Stimulated activated CD4-positive, alpha-beta T cell treated with anti-CD3 and anti-CD28 coated beads, Interleukin-4, amount 100 ng/mL, for 1 hour (primary cell): Measurements from ENCODE around the gene DNAJA1.
"Not testable (repeated sequence)": the region's sequence is repeated elsewhere in the genome, so short reads cannot be mapped to it uniquely, and the experiment has no call there.

Experiments used
- DNase-seq: peaks from one replicate; pipeline ENCODE4 v3.0.0-alpha.2; 2020

The DNAJA1 gene

DNA sequence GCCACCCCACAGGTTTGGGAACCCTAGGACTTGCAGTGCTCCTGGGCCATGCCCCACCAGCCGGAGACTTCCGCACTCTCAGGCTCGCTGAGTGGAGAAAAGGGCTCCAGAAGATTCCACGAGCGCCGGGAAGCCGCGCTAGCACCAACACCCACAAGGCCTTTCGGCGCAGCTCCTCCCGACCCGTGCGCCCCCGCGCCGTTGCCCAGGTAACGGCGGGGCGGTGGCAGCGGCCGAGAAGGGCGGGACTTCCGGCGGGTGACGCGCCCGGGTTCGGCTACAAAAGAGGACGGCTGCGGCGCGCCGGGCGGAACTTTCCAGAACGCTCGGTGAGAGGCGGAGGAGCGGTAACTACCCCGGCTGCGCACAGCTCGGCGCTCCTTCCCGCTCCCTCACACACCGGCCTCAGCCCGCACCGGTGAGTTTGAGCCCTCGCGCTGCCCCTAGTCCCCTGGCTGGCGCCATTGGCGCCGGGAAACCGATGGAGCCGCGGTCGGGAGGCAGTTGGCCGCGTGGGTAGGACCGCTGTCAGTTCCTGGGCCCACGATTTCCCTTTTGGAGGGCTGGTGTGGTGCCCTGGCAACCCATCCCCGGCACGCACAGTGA is at the start of gene DNAJA1:
Gene DNAJA1, plus strand, starts transcription at position 308 of the 606 bp plus-strand sequence. CDS start 1,212 bp downstream, outside the sequence.
- peak; percentile 96 for DNase-seq

DNA sequence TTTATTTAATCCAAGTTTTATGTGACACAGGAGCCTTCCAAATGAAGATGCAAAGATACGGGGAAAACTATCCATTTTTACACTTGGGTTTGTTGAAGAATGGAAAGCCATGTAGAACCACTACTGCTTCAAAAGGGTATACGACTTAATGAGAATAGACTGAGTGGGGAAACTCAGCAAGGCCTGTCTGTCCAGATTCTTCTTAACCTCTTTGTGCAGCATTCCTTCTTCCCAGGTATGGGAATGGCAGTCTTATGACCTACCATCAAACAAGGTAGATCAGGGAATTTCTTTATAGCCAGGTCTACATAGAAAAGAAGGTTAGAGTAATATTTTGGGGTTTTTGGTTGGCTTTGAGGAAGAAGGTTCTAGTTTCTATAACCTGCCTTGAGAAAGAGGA is 47.0 kb upstream of the DNAJA1 start:
- no peak for DNase-seq

DNA sequence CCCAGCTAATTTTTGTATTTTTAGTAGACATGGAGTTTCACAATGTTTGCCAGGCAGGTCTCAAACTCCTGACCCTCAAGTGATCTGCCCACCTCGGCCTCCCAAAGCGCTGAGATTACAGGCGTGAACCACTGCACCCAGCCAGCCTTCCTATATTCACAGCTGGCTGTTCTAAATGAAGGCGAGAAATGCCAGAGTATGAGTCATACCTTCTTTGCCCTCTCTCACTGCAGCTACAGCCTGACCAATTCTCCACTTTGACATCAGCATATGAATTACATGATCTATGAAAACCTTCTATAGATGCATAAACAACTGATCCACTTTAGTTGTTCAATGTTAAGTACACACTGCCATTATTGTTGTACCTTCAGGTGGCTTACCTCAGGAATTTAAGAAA is 38.1 kb upstream of the DNAJA1 start:
- DNase-seq = no peak

DNA sequence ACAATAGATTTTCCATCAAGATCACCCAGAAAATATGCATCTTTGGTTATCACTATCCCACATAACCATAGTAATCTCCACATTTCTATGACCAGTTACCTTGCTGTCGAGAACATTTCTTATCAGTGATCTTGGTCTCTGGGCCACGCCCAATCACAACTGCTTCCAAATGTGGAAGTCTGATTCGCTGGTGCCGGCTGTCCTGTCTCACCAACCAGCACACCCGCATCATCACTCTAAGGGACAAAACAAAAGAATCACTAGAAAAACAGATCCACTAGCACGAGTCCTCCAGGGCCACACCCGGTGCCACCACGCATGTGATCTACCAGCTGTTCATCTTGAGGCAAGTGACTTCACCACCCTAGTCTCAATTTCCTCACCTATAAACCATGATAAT is 35.4 kb upstream of the DNAJA1 start:
- no peak for DNase-seq

DNA sequence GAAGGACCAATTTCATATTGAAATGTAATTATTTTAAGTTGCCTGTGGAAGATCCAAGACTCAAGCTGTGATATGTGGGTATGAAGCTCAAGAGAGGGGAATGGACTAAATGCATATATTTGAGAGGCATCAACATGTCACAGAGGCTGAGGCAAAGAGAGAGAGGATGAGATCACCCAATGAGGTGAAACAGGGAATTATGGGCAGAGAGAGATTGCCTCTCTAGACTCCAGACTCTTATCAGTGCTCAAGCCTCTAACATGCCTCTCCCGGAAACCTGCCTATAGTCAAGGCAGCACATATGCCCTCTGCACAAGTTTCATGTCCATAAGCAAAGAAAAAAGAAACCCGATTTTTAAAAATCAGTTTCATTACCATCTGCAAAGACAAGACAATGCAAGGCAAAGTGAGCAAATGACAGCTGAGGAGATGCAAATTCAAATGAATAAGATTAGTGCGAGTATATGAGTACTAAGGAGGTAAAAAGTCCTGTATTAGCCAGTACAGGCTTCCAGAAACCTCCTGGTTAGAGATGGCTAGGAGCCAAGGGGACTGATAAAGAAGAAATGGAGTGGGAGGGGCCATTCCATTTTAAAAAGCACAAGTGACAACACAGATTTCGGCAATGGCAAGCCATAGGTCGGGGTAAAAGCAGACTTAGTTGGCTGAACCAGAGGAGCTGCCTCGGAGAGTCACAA is 33.0 kb upstream of the DNAJA1 start:
- no peak for DNase-seq

DNA sequence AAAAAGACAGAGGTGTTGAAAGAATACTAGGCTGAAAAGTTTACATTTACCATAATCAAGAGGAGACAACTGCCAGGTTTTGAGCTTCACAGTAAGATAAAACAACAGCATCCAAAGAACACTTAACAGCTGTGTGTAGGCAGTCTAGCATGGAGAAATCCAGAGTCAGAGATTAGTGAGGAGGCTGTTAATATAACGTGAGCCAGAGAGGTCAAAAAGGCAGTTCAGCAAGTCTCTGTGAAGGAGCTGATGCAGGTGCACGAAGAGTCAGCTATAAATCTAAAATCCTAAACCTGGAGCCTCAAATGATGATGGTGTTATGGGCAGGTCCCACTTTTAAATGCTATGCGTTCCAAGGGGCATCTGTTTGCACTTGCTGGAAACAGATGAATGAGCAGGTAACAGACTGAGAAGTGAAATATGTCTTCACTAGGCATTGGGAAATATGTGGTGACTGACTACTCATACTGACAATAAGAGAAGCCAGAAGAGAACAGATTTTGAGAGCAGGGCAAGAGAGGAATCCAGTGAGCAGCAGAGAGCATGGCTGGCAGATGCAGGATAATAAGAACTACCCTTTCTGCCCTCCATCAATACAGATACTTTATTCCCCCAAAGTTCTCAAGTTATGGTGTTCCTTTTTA is 32.4 kb upstream of the DNAJA1 start:
- no peak for DNase-seq

DNA sequence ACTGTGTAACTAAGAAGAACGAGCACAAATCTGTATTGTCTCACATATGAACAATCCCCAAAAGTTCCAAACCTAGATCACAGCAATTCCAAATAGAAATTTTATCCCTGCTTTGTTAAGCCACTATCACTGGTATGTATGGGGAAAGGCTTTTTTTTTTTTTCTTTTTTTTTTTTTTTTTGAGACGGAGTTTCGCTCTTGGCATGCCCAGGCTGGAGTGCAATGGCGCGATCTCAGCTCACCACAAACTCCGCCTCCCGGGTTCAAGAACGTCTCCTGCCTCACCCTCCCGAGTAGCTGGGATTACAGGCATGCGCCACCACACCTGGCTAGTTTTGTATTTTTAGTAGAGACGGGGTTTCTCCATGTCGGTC is 24.4 kb upstream of the DNAJA1 start:
- DNase-seq = peak; percentile 19

DNA sequence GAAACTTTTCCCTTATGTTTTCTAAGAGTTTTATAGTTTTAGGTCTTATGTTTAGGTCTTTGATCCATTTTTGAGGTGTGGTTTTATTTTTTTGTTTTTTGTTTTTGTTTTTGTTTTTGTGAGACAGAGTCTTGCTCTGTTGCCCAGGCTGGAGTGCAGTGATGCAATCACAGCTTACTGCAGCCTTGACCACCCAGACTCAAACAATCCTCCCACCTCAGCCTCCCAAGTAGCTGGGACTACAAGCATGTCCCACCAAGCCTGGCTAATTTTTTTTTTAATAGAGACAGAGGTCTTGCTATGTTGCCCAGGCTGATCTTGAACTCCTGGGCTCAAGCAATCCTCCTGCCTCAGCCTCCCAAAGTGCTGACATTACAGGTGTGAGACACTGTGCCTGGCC is 19.7 kb upstream of the DNAJA1 start:
- not testable (repeated sequence) for DNase-seq

DNA sequence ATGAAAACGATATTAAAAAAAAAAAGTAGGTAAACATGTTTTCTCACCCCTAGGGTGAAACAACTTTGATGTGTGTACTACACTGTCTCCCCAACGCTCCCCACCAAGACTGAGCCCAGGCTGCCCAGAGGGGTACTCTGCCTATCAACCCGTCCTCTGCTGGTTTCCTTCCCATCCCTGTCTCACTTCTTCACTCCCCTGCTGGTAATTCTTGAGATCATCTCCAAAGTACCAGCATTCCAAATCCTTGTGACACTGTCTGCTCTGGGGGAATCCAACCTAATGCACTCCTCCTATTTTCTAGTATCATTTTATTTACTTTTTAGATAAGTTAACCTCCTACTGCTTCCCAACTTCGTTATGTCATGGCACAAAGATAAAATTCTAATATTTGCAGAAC is 17.3 kb upstream of the DNAJA1 start:
- DNase-seq = no peak

DNA sequence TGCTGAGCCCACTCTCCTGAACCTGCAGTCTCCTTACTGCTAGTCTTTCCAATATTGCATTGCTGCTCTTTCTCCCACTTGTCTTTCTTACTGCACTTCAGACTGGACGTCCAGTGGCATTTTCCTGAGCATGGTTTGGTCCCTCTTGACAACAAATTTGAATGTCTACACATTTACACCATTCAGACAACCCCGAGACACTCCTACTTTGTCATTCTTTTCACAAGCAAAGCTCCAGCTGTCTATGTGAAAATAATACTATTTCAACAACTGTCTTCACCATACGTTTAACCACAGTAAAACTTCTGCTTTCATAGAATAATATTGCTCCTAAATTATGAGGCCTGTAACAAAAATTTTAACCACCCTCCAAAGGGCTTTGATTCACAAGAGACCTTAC is 13.2 kb upstream of the DNAJA1 start:
- DNase-seq = no peak

DNA sequence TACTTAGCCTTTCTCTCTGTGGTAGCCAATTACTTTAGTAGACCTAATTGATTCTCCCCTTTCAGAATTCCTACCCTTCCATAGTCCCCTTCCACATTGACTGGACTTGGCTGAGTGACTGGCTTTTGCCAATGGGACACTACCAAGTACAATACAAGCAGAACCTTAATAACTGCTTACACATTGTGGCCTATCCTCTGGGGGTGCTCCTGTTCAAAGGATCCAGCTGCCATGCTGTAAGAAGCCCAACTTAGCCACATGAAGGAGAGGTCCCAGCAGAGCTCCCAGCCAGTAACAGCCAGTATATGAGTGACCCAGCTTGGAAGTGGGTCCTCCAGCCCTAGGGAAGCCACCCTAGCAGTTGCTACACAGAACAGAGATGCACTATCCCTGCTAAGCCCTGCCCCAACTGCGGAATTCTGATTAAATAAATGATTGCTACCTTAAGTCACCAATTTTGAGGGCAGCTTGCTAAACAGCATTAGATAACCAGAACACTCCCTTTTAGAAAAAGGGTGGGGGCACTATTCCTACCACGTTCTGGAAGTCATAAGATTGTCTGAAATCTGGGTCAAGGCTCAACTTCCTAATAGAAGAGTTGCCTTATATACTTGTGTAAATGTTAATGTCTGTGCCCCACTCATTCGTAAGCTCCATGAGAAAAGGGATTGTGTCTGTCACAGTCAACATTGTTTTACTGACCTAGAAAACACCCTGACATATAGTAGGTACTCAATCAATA is 12.6 kb upstream of the DNAJA1 start:
- DNase-seq = no peak

DNA sequence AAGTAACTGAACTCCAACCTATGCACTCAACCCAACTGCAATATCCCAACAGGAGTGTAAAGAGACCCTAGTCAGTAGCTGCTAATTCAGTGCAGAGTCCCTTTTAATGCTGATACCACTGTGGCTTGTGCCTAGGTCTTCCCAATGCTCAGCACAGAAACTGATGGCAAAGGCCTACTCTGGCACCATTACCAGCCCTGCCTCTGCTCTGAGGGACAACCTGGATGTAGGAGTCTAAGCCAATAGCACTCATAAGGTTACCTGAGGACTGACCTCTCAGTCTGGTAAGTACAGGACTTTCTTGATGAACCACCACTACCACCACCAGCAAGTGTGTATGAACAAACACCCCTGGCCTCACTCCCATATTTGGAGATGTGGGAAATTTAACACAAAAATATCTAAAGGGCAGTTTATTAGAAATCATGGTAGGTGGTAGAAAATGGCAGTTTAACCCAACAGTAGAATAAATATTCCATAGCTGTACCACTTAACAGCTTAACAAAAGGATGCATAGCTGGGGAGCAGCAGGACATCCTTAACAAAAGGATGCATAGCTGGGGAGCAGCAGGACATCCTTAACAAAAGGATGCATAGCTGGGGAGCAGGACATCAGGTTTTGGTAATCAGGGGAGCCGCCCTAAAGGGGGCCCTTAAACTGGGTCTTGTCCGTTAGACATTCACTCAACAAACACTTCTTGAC is 11.0 kb upstream of the DNAJA1 start:
- no peak for DNase-seq

DNA sequence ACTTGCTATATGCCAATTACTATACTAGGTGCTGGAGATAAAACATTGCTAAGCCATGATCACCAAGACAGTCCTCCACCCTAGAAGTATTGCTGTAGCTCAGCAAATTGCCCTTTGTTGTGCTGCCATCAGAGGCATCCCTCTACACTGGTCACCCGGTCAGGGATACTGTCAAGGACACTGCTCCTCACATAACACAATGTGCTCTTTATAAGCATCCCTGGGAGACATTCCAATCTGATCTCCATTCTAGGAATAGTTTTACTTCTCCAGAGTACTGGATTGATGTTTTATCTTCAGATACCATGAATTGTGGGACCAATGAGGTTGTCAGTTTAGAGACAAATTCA is 10.4 kb upstream of the DNAJA1 start:
- no peak for DNase-seq

DNA sequence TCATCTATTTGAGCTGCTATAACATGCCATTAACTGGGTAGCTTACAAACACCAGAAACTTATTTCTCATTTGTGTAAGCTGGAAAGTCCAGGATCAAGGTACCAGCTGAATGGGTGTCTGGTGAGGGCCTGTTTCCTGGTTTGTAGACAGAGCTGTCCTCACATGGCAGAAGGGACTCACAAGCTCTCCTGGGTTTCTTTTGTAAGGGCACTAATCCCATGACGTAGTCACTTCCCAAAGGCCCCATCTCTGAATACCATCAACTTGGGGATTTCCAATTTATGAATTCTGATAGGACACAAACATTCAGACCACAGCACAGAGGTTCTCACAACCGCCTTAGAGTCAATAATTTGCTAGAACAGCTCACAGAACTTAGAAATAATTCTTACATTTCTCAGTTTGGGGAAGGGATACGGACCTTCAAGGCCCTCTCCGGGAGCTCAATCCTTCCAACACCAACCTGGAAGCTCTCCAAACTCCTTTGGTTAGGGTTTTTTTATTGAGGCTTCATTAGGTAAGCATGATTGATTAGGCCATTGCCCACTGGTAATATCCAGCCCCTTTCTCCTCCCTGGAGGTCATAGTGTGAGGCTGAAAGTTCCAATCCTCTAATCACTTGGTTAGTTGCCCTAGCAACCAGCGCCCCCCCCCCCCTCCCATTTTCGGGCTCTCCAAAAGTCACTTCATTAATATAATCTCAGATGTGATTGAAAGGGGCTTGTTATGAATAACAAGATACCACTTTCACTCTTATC is 7.6 kb upstream of the DNAJA1 start:
- DNase-seq = no peak

DNA sequence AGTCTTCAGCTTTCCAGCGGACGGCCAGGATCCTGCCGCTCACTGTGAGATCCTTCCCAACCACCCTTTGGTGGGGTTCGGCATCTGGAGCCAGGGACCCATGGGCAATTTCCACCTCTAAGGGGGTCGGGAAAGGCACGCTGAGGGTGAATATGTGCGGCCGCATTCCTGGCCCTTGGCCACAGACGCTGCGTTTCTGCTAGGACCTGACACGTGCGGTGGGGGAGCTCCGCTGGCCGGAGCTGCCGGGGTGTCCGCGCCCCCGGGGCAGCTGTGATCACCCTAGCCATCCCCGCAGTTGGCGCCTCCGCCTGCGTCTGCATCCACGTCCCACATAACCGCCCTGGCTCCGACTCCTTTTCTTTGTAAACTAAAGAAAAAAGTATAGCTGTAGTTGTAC is 5.3 kb upstream of the DNAJA1 start:
- DNase-seq = no peak

DNA sequence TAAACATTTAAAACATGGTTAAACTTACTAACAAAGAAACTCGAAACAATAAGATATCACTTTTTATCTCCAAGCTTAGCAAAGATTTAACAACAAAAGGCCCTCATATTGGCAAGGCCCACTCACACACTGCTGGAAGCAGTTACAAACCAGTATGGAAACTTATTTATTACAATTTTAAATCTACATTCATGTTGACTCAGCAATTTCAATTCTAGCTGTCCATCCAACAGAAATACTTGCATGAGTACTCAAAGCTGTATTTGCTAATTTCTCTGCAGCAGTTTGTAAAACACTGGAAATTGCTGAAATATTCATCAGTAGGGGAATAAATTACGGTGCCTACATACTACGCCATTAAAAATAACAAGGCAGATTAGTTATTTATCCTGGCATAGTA is 2.8 kb upstream of the DNAJA1 start:
- no peak for DNase-seq

DNA sequence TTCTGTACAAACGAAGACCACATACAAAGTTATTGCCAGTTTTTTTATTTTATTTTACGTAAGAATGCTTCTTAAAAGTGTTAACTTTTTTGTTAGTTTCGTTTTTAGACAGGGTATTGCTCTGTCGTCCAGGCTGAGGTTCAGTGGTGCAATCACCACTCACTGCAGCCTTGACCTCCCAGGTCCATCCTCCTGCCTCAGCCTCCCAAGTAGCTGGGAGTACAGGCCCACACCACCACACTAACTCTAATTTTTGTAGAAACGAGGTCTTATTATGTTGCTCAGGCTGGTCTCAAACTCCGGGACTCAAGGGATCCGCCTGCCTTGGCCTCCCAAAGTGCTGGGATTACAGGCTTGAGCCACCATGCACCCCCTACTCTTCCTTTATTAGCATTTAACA is 2.3 kb upstream of the DNAJA1 start:
- no peak for DNase-seq

DNA sequence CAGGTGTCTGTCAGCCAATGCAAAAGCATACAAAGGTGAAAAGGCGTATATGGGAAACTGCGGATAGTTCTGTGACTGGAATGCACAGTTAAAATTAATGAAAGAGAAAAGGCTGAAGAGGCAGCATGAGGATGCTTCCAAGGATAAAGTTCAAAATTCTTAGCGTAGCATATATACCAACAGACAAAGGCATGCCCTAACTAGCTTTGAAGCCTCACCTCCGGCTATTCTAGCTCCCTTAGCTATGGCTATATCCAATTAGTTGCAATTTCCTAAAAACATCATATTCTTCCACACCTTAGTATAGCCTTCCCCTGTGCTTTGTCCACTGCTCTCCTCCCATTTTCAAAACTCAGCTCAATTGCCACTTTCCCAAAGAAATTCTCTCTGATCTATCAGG is 1.4 kb upstream of the DNAJA1 start:
- DNase-seq = no peak

DNA sequence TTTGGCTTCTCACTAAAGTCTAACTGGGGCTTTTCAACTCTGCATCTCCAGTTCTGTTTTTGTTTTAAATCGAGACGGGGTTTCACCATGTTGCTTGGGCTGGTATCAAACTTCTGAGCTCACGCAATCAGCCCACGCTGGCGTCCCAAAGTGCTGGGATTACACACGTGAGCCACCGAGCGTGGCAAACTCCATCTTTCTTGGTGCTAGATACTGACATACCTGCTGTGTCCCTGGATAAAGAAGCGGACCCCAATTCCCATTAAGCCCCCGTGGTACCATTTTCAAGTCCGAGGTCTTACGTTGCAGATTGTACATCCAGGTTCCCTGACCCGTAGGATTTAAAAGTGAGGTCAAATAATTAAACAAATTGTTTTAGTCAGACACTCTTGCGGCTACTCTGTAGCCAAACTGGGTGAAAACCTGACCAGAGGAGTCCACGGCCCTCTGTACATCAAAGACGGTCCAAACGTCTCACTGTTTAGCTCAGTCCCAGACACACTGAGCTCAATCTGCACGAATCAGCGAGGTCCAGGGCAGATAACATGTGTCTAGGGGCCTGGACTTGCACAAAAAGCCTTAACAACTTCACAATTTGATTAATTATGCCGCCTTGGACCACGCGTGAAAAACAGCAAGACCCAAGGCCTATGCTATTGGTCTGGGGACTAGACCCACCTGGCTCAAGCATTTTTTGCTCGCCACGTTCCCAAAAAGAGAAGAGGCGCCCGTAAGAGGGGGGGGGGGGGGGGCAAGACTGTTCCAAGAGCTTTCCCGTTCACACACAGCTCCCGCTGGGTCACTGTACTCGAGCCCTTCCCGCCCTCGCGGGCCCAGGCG is 727 bp upstream of the DNAJA1 start:
- DNase-seq = peak; percentile 38

DNA sequence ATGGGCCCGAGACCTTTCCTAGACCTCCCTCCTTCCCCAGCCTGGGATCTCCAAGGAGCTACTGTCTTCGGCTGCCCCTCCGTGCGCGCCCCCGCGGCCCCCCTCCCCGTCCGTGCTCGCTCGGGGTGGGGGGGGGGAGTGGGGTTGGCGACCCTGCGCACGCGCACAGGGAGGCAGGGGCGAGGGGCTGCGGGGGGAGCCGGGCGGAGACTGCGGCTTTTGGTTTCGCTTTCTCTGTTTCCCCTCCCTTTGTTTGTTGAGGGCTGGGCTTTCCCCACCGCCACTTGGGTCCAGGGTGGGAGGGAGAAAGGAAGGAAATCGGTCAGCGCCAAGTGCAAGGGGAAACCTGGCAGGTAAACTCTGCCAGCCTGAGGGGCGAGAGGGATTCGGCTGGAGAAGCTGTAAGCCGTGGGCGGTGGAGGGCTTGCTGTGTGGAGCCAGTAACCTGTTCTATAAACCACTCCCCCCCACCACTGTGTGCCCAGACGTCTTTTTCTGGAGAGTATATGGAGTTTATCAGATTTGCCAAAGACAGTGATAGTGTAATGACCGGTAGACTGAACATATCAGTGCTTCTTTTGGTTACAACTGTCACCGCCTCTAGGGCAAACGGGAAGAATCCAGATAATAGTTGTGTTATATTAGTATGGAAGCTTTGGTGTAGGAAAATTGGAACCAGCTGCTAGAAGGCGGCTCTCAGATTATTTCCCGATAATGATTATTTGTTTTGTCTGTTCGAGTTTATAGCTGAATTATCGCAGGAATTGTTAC is 684 bp downstream of the DNAJA1 start:
- DNase-seq = peak; percentile 82
